Measurements from ENCODE around the gene ELK4. TPM values are rescaled to one million over a fixed set of nuclear protein-coding genes. Genes with fewer than 3 reads are reported as not detected.
A peak's percentile ranks its signal among the peaks of the same experiment; 100 is the strongest.

Gene ELK4
- total and polyA plus RNA-seq, 2 experiments from 2014 or later = 5.1 to 19.7 TPM

GRCh38 chr1:205610901-205611466 lies 20.8 kb downstream of the ELK4 start (continued):
- TF ChIP-seq REST (IDR thresholded peaks at IDR 0.05; ENCODE audit: unreplicated experiment) (no peak), ZNF331 (CRISPR knock-in tag; IDR thresholded peaks at IDR 0.05; ENCODE audit: low read depth) (no peak), EZH2phosphoT487 (IDR thresholded peaks at IDR 0.05; ENCODE audit: unreplicated experiment) (no peak), STAT1 (IDR thresholded peaks at IDR 0.05; ENCODE audit: unreplicated experiment) (no peak), POLR2AphosphoS5 (IDR thresholded peaks at IDR 0.05; ENCODE audit: low read depth) (no peak), EZH2 (IDR thresholded peaks at IDR 0.05; ENCODE audit: low read depth, unreplicated experiment) (no peak)

- Histone ChIP-seq H3K27ac (ENCODE audit: low read depth) (no peak overlapping the region), H3K4me2 (no peak overlapping the region), H3F3A (replicated peaks; ENCODE audit: low read depth) (no peaks in the 10 kb centered on the region), H3K27me3 (ENCODE audit: insufficient read depth) (no peaks in the 10 kb centered on the region), H3K4me3 (no peak overlapping the region), H3K4me1 (ENCODE audit: insufficient read depth) (no peaks in the 10 kb centered on the region), H3K9me2 (ENCODE audit: insufficient read depth) (no peaks in the 10 kb centered on the region), H3K79me2 (replicated peaks; ENCODE audit: insufficient read depth) (peaks cover 36% of the 10 kb centered on the region), H3K36me3 (ENCODE audit: insufficient read depth) (peaks cover 16% of the 10 kb centered on the region), H4K20me1 (replicated peaks; ENCODE audit: insufficient read depth) (peaks cover 18% of the 10 kb centered on the region), H2AFZ (no peak overlapping the region)
- ATAC-seq (no peak; the same call in 2 of the 3 replicates), DNase-seq (ENCODE audit: low spot score) (peak; percentile 24)
- Mint-ChIP-seq H3K9me3 (no peaks in the 10 kb centered on the region), H3K27me3 (ENCODE audit: insufficient read depth, low read depth, poor library complexity) (no peaks in the 10 kb centered on the region), H3K4me3 (no peak overlapping the region), H3K27ac (no peak overlapping the region), H3K36me3 (ENCODE audit: low read depth) (peaks cover 39% of the 10 kb centered on the region; the same call in 2 of the 3 replicates), H3K4me1 (0 out of 3 replicates have a peak, but pooled peaks cover 4% of the 10 kb centered on the region)
- TF ChIP-seq STAT1 (IDR thresholded peaks at IDR 0.05; ENCODE audit: unreplicated experiment) (no peak), JUNB (IDR thresholded peaks at IDR 0.05; ENCODE audit: unreplicated experiment) (no peak), EZH2 (IDR thresholded peaks at IDR 0.05; ENCODE audit: low read depth, unreplicated experiment) (no peak), POLR2AphosphoS5 (IDR thresholded peaks at IDR 0.05; ENCODE audit: low read depth) (no peak), NANOG (IDR thresholded peaks at IDR 0.05; ENCODE audit: borderline replicate concordance) (no peak), EZH2phosphoT487 (IDR thresholded peaks at IDR 0.05; ENCODE audit: unreplicated experiment) (no peak), REST (IDR thresholded peaks at IDR 0.05; ENCODE audit: unreplicated experiment) (no peak), ZNF462 (CRISPR knock-in tag; IDR thresholded peaks at IDR 0.05) (no peak), ZNF114 (CRISPR knock-in tag; IDR thresholded peaks at IDR 0.05) (no peak), CREB1 (CRISPR knock-in tag; IDR thresholded peaks at IDR 0.05; ENCODE audit: low read depth) (no peak)
Measured at GRCh38 chr1:205610036-205610435, 21.8 kb downstream of the ELK4 start.

Measured in GM23338 (cell line).